Measurements from ENCODE around the gene KCNH5. TPM values are rescaled to one million over a fixed set of nuclear protein-coding genes. Genes with fewer than 3 reads are reported as not detected.

KCNH5 gene
- total RNA-seq, 1 experiment from 2014 or later = not detected

Other genes starting within 250 kb of the KCNH5 start
- not detected in 2 replicates for gene RHOJ, start 159.0 kb upstream of the KCNH5 start, total RNA-seq (2014; rRNA removed; shearing (Covaris generic); ENCODE audit: low replicate concordance)

Data from MG63 (cell line).